Stomach (tissue), 19 donors: ENCODE measurements around the gene AGAP3. TPM values are rescaled to one million over a fixed set of nuclear protein-coding genes. Genes with fewer than 3 reads are reported as not detected.
A peak's percentile ranks its signal among the peaks of the same experiment; 100 is the strongest.

Source experiments
- DNase-seq, 2 donors: peaks; one replicate each; pipeline versions ENCODE4 v3.0.0 to v3.0.0-alpha.2; 2013 to 2019
- H3K27ac ChIP-seq, 5 donors: fragments of 200-600 bp in 4 of 5; sonication (generic) in 4 of 5; one replicate each; pipeline ENCODE4 v1.5.1; 2013 to 2019; ENCODE audit warnings: mild to moderate bottlenecking in 1 of 5, moderate library complexity in 1 of 5
- H3K27me3 ChIP-seq, 3 donors: fragments of 200-600 bp; sonication (generic); one replicate each; pipeline ENCODE4 v1.5.1; 2017 to 2019; ENCODE audit warnings: mixed run types in 1 of 3
- H3K36me3 ChIP-seq, 4 donors: fragments of 200-600 bp; sonication (generic); 1 replicate in 3 of 4; 2 replicates in 1 of 4; pipeline ENCODE4 v1.5.1; 2016 to 2019
- H3K4me1 ChIP-seq, 4 donors: fragments of 200-600 bp; sonication (generic); one replicate each; pipeline ENCODE4 v1.5.1; 2016 to 2019
- H3K4me3 ChIP-seq, 4 donors: fragments of 200-600 bp; sonication (generic) in 3 of 4; one replicate each; pipeline ENCODE4 v1.5.1; 2016 to 2019; ENCODE audit warnings: mild to moderate bottlenecking in 1 of 4
- H3K9me3 ChIP-seq, 4 donors: fragments of 200-600 bp; sonication (generic); one replicate each; pipeline ENCODE4 v1.5.1; 2016 to 2019
- CTCF ChIP-seq, 7 experiments: fragments of 450-650 bp in 4 of 7; fragments of 200-600 bp in 3 of 7; sonication (generic) in 3 of 7; IDR thresholded peaks; one replicate each; pipeline ENCODE4 v1.5.1; 2016 to 2019; ENCODE audit warnings: antibody characterized with exemption in 7 of 7, control low read depth in 2 of 7, mild to moderate bottlenecking in 1 of 7
- EP300 ChIP-seq: sonication (generic); formaldehyde crosslinking; IDR thresholded peaks from one replicate; pipeline ENCODE4 v1.6.1; 2017; ENCODE audit warnings: antibody characterized with exemption
- POLR2A ChIP-seq, 4 donors: fragments of 450-650 bp; IDR thresholded peaks; one replicate each; pipeline ENCODE4 v1.6.1; 2016; ENCODE audit warnings: antibody characterized with exemption in 4 of 4, control low read depth in 2 of 4, mild to moderate bottlenecking in 1 of 4, moderate library complexity in 1 of 4
- POLR2AphosphoS5 ChIP-seq, 3 donors: sonication (generic); formaldehyde crosslinking; IDR thresholded peaks; one replicate each; pipeline ENCODE4 v1.6.1; 2016; ENCODE audit warnings: antibody characterized with exemption in 3 of 3
- WGBS, 5 donors: extraction: QIAGEN DNeasy Blood & Tissue Kit in 3 of 5; methylation state at CpG; one replicate each; pipeline versions ENCODE4 v1.1.5 to v1.1.7; 2013 to 2018; 5-methylcytosine and 5-hydroxymethylcytosine counted together
- intact Hi-C: fragments of 100-400 bp; cut with DNase I; formaldehyde crosslinking; loops from one replicate; pipeline ENCODE4 v1.15.1; 2023; ENCODE audit warnings: low total_unique reads
- long read RNA-seq, 10 donors: transcript quantifications; one replicate each; lab custom pipeline, GENCODE V29; 2026
- polyA plus RNA-seq, 3 donors: library from polyadenylated mRNA; stranded (reverse); fragments of 200-250 nt; gene quantifications; one replicate each; pipeline ENCODE4 v1.2.3, GENCODE V29; 2013
- total RNA-seq, 5 donors: library from RNA; depleted of rRNA; stranded (reverse); fragments of >200 nt; gene quantifications; one replicate each; pipeline versions ENCODE4 v1.1.0 to v1.2.3, GENCODE V29; 2014 to 2016
- donor health status: healthy with polysubstance abuse.
- donor health status: Bipolar disorder and iron deficiency.
- donor health status: healthy.

The AGAP3 gene
- 100 to 1,000 TPM in 2 of 5 donors, 10 to 100 TPM in 3; 32.5 to 342 (median 83.9) TPM for total RNA-seq
- polyA plus RNA-seq, result 10 to 100 TPM; 36.0 to 60.8 (median 45.8) TPM
- long read RNA-seq, donor 1, partial matches to known transcripts, result 0 of 2 reads
- long read RNA-seq, donor 1, other reads (novel, unspliced or antisense), result 0 of 2 reads
- long read RNA-seq, donor 2, partial matches to known transcripts, result 0 of 1 reads
- long read RNA-seq, donor 2, other reads (novel, unspliced or antisense), result 0 of 1 reads
- long read RNA-seq, donor 3, result 0 reads
- long read RNA-seq, donor 4, result 0 reads
- long read RNA-seq, donor 5, partial matches to known transcripts, result 0 of 1 reads
- long read RNA-seq, donor 5, other reads (novel, unspliced or antisense), result 0 of 1 reads
- long read RNA-seq, donor 6, transcript AGAP3-219 (4 exons, 683 nt), result major isoform, 8 of 13 reads
- long read RNA-seq, donor 6, partial matches to known transcripts, result 0 of 13 reads
- long read RNA-seq, donor 6, other reads (novel, unspliced or antisense), result 0 of 13 reads
- long read RNA-seq, donor 7, partial matches to known transcripts, result 0 of 2 reads
- long read RNA-seq, donor 7, other reads (novel, unspliced or antisense), result 0 of 2 reads
- long read RNA-seq, donor 8, partial matches to known transcripts, result 6 of 8 reads
- long read RNA-seq, donor 8, other reads (novel, unspliced or antisense), result 0 of 8 reads
- long read RNA-seq, donor 9, partial matches to known transcripts, result 5 of 7 reads
- long read RNA-seq, donor 9, other reads (novel, unspliced or antisense), result 0 of 7 reads
- long read RNA-seq, donor 10, partial matches to known transcripts, result 0 of 1 reads
- long read RNA-seq, donor 10, other reads (novel, unspliced or antisense), result 0 of 1 reads

- peak within 1 kb of the TSS; percentile 86 to 97 (median 94) for H3K27ac ChIP-seq
- H3K4me1 ChIP-seq, result peaks cover 59 to 81% (median 79%) of the 10 kb centered on the region in 4 donors
- peak within 1 kb of the TSS; percentile 74 to 93 (median 86) for H3K4me3 ChIP-seq
- intact Hi-C loops, result no loop called here
- 0 to 3% (median 1%) methylated on average over 18 to 83 of the region's 84 CpGs for WGBS, 5 donors
- no peaks in the 10 kb centered on the region for H3K36me3 ChIP-seq
- no peaks in the 10 kb centered on the region for H3K9me3 ChIP-seq
- DNase-seq, result peak; percentile 90 to 95
- no peak for TF ChIP-seq EP300
- no peak for TF ChIP-seq CTCF (IDR thresholded peaks at IDR 0.05)
- peak; percentile 40 to 83 (median 82) for TF ChIP-seq POLR2AphosphoS5 (IDR thresholded peaks at IDR 0.05)
- peak in 2 of 4 donors; percentile 32 to 43 for TF ChIP-seq POLR2A (IDR thresholded peaks at IDR 0.05)
- no peaks in the 10 kb centered on the region for H3K27me3 ChIP-seq
These were observed at the start of gene AGAP3 for GRCh38 chr7:151085691-151086620. TSS of gene AGAP3 (plus strand) at chr7:151086475. CDS start at chr7:151086742, 267 bp downstream.

- peak; percentile 72 to 80 for DNase-seq
- Histone ChIP-seq H3K4me3 (no peak overlapping the region), H3K4me1 (peaks cover 12 to 22% (median 17%) of the 10 kb centered on the region in 4 donors), H3K27me3 (no peaks in the 10 kb centered on the region), H3K36me3 (peaks cover 22 to 75% (median 61%) of the 10 kb centered on the region in 4 donors), H3K27ac (peak overlapping the region in 3 of 5 donors; percentile 38 to 75 (median 50)), H3K9me3 (no peaks in the 10 kb centered on the region)
- TF ChIP-seq EP300 (no peak), POLR2AphosphoS5 (IDR thresholded peaks at IDR 0.05) (peak in 2 of 3 donors; percentile 22 to 59)
- intact Hi-C loops, result no loop called here
- 40 to 51% (median 44%) methylated on average over 9 to 12 of the region's 12 CpGs for WGBS, 5 donors
These were observed 47.1 kb upstream of the AGAP3 start for GRCh38 chr7:151038951-151039849.

- Histone ChIP-seq H3K4me1 (peaks cover 12 to 22% (median 17%) of the 10 kb centered on the region in 4 donors), H3K27me3 (no peaks in the 10 kb centered on the region), H3K27ac (peak overlapping the region in 1 of 5 donors; percentile 75), H3K36me3 (peaks cover 20 to 75% (median 61%) of the 10 kb centered on the region in 4 donors), H3K9me3 (no peaks in the 10 kb centered on the region), H3K4me3 (no peak overlapping the region)
- no peak for DNase-seq
- TF ChIP-seq CTCF (IDR thresholded peaks at IDR 0.05) (no peak), EP300 (no peak), POLR2AphosphoS5 (IDR thresholded peaks at IDR 0.05) (no peak), POLR2A (IDR thresholded peaks at IDR 0.05) (no peak)
- intact Hi-C loops, result no loop called here
- 61 to 67% (median 63%) methylated on average over 15 to 18 of the region's 18 CpGs for WGBS, 5 donors
These were observed 46.3 kb upstream of the AGAP3 start for GRCh38 chr7:151039850-151040548.
